ENCODE measurements around the gene VAMP4.

DNA sequence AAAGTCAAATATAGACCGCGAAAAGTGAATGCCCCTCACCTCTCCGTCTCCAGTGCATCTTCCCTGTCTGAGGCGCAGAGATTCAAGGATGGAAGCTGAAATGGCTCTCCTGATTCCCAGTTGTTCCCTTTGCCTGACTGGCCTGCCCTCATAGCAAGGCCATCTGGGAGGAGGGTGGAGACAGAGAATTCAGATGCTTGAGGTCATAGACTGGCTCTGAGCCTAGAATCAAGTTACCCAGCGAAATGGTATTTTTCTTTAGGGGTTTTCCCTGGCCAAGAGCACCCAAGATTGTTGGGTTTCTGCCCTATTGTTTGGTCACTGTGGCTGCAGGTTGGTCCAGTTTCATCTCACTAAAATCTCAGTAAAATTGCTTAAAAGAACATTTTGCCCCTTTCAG lies 46.8 kb upstream of the VAMP4 start:
- no peak for TF ChIP-seq POLR2A (IDR thresholded peaks at IDR 0.05)
- TF ChIP-seq, protein P1, sequence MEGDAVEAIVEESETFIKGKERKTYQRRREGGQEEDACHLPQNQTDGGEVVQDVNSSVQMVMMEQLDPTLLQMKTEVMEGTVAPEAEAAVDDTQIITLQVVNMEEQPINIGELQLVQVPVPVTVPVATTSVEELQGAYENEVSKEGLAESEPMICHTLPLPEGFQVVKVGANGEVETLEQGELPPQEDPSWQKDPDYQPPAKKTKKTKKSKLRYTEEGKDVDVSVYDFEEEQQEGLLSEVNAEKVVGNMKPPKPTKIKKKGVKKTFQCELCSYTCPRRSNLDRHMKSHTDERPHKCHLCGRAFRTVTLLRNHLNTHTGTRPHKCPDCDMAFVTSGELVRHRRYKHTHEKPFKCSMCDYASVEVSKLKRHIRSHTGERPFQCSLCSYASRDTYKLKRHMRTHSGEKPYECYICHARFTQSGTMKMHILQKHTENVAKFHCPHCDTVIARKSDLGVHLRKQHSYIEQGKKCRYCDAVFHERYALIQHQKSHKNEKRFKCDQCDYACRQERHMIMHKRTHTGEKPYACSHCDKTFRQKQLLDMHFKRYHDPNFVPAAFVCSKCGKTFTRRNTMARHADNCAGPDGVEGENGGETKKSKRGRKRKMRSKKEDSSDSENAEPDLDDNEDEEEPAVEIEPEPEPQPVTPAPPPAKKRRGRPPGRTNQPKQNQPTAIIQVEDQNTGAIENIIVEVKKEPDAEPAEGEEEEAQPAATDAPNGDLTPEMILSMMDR (IDR thresholded peaks at IDR 0.05): no peak
- TF ChIP-seq POLR2AphosphoS5 (IDR thresholded peaks at IDR 0.05): no peak

Data from stomach (tissue), 4 donors.